K562 (cell line): ENCODE data around the gene CERS6. TPM values are rescaled to one million over a fixed set of nuclear protein-coding genes. Genes with fewer than 3 reads are reported as not detected.
A peak's percentile ranks its signal among the peaks of the same experiment; 100 is the strongest.

Source experiments
- ATAC-seq: fragments of 200-7000 bp; cut with Tn5 transposase; 3 replicates; pipeline ENCODE4 v1.9.1; 2020; ENCODE audit warnings: moderate library complexity
- BruUV-seq: library from RNA; stranded (reverse); fragments of 400-500 nt; replicated peaks from 2 replicates; lab custom pipeline; 2021; lab: Mats Ljungman, UMichigan
- CTCF ChIA-PET: fragments of 300-600 bp; formaldehyde crosslinking; extraction: SDS; loops from one replicate; lab custom pipeline; 2021; ENCODE audit warnings: low intra/inter-chr PET ratio; lab: Yijun Ruan, JAX
- POLR2A ChIA-PET: fragments of 300-600, 350-650 bp; sonication (Branson Sonifier 250); formaldehyde crosslinking; extraction: SDS; loops from one replicate; lab custom pipeline; 2021; ENCODE audit warnings: antibody characterized with exemption, inconsistent platforms; lab: Yijun Ruan, JAX
- DNase-seq, 4 experiments: peaks; one replicate each; pipeline versions ENCODE4 v3.0.0 to v3.0.0-alpha.2; 2011 to 2018; ENCODE audit warnings: low spot score in 3 of 4, mixed read lengths in 3 of 4; ENCODE audit errors: extremely low read depth in 1 of 4
- FAIRE-seq: peaks from 2 replicates; lab custom pipeline; 2011; peaks lifted over from hg19 to GRCh38; lab: Jason Lieb, UNC
- H2AFZ ChIP-seq: 2 replicates; pipeline ENCODE4 v1.6.0; 2011; ENCODE audit warnings: low read depth, low read length, control low read depth, inconsistent platforms
- H3K27ac ChIP-seq: fragments of 200-600 bp; 3 replicates; pipeline ENCODE4 v1.8.0; 2011; ENCODE audit warnings: low read depth, mild to moderate bottlenecking, control low read depth, inconsistent platforms, low read length, moderate library complexity, mixed read lengths; ENCODE audit errors: extremely low read depth
- H3K27me3 ChIP-seq, 2 experiments: fragments of 300-600 bp in 1 of 2; 2 replicates in 1 of 2; 3 replicates in 1 of 2; pipeline versions ENCODE4 v1.6.0 to v1.8.0; 2011; ENCODE audit warnings: inconsistent platforms in 2 of 2, low read length in 2 of 2, mild to moderate bottlenecking in 1 of 2, mixed read lengths in 1 of 2, moderate library complexity in 1 of 2; ENCODE audit not compliant: control insufficient read depth in 2 of 2, insufficient read depth in 2 of 2
- H3K36me3 ChIP-seq: fragments of 300-600 bp; 3 replicates; pipeline ENCODE4 v1.8.0; 2011; ENCODE audit warnings: mild to moderate bottlenecking, low read length, inconsistent platforms; ENCODE audit not compliant: control insufficient read depth, insufficient read depth
- H3K4me1 ChIP-seq, 2 experiments: fragments of 200-600 bp in 1 of 2; replicated peaks in 1 of 2; 2 replicates in 1 of 2; 3 replicates in 1 of 2; pipeline versions ENCODE4 v1.5.1 to v1.8.0; 2011; ENCODE audit warnings: inconsistent platforms in 2 of 2, low read length in 2 of 2, mild to moderate bottlenecking in 1 of 2, mixed read lengths in 1 of 2, moderate library complexity in 1 of 2; ENCODE audit not compliant: control insufficient read depth in 2 of 2, insufficient read depth in 2 of 2
- H3K4me2 ChIP-seq: 2 replicates; pipeline ENCODE4 v1.6.1; 2011; ENCODE audit warnings: low read length, control low read depth, inconsistent platforms, mixed read lengths; ENCODE audit not compliant: insufficient read depth
- H3K4me3 ChIP-seq: fragments of 200-600 bp; sonication (generic), shearing (Covaris generic); 2 replicates; pipeline ENCODE4 v1.5.1; 2016; ENCODE audit warnings: control low read depth, inconsistent platforms
- H3K79me2 ChIP-seq: fragments of 200-600 bp; 3 replicates; pipeline ENCODE4 v1.8.0; 2011; ENCODE audit warnings: low read length, inconsistent platforms; ENCODE audit not compliant: control insufficient read depth, insufficient read depth
- H3K9ac ChIP-seq, 2 experiments: 2 replicates each; pipeline versions ENCODE4 v1.6.0 to v1.6.1; 2011; ENCODE audit warnings: low read depth in 2 of 2, low read length in 2 of 2, control low read depth in 1 of 2, inconsistent platforms in 1 of 2, mild to moderate bottlenecking in 1 of 2, mixed read lengths in 1 of 2; ENCODE audit not compliant: insufficient read depth in 1 of 2
- H3K9me1 ChIP-seq: one replicate; pipeline ENCODE4 v1.6.0; 2011; ENCODE audit warnings: inconsistent platforms, mild to moderate bottlenecking, low read length, moderate library complexity; ENCODE audit not compliant: control insufficient read depth, insufficient read depth
- H3K9me3 ChIP-seq: replicated peaks from 2 replicates; pipeline ENCODE4 v1.5.1; 2011; ENCODE audit warnings: low read depth, low read length, inconsistent platforms; ENCODE audit not compliant: control insufficient read depth, insufficient read depth
- H4K20me1 ChIP-seq: replicated peaks from 2 replicates; pipeline ENCODE4 v1.6.1; 2011; ENCODE audit warnings: low read length, inconsistent platforms, mixed read lengths; ENCODE audit not compliant: control insufficient read depth, insufficient read depth
- PKNOX1 ChIP-seq: fragments of 450-650 bp; IDR thresholded peaks from 2 replicates; pipeline ENCODE4 v1.6.1; 2016
- SMC3 ChIP-seq: conservative IDR thresholded peaks from 2 replicates; pipeline ENCODE4 v1.6.1; 2011; ENCODE audit warnings: low read depth, low read length, improper control_type of control experiment; ENCODE audit not compliant: insufficient read depth
- TAF15 ChIP-seq: fragments of 200-400 bp; formaldehyde crosslinking; IDR thresholded peaks from 2 replicates; pipeline ENCODE4 v1.6.1; 2017; ENCODE audit warnings: mild to moderate bottlenecking, low read depth, low read length, moderate library complexity
- ZNF696 ChIP-seq: fragments of 250-450 bp; sonication (Bioruptor Pico); conservative IDR thresholded peaks from 2 replicates; pipeline ENCODE4 v1.4.0; 2020; ENCODE audit warnings: mild to moderate bottlenecking, moderate library complexity
- WGBS: fragments of 100-300 bp; shearing (Covaris generic); methylation state at CpG from one replicate; pipeline ENCODE4 v1.1.6; 2016; ENCODE audit warnings: low coverage, mixed read lengths; ENCODE audit not compliant: insufficient coverage; ENCODE audit errors: missing lambda C conversion rate; 5-methylcytosine and 5-hydroxymethylcytosine counted together
- in situ Hi-C: fragments of 300-500 bp; cut with MboI; formaldehyde crosslinking; loops from 4 replicates; pipeline ENCODE4 v1.15.0; 2018; ENCODE audit warnings: inconsistent platforms, mixed read lengths
- intact Hi-C: fragments of 100-400 bp; cut with micrococcal nuclease; formaldehyde crosslinking; loops from 2 replicates; pipeline ENCODE4 v1.14.2; 2022
- polyA plus RNA-seq, 8 experiments: library from polyadenylated mRNA; depleted of rRNA in 4 of 8; stranded (reverse) in 5 of 8; unstranded in 3 of 8; fragments of >200 nt; fragmentation: Nextera tagmentation in 2 of 8; fragmentation: Illumina TruSeq in 1 of 8; extraction: Ambion mirVana in 2 of 8; extraction: Trizol in 1 of 8; gene quantifications; 2 replicates each; pipeline versions ENCODE4 v1.2.1 to v1.2.3, GENCODE V29; 2011 to 2014; ENCODE audit warnings: inconsistent platforms in 1 of 8, missing spikeins in 1 of 8
- total RNA-seq, 7 experiments: library from RNA; depleted of rRNA in 6 of 7; stranded (reverse); fragments of >200 nt in 6 of 7; fragmentation: Illumina TruSeq in 2 of 7; extraction: Trizol in 2 of 7; gene quantifications; 2 replicates each; pipeline versions ENCODE4 v1.2.1 to v1.2.3, GENCODE V29; 2011 to 2021; ENCODE audit warnings: low replicate concordance in 1 of 7

CERS6 gene
- total and polyA plus RNA-seq, 9 of the 15 experiments (the other 6 are each of a cell fraction or from before 2014, with no cell fraction given), result 1.6 to 13.6 (median 11.4) TPM

- Histone ChIP-seq H3K27me3 (no peaks in the 10 kb centered on the region), H3K4me3 (peak overlapping the region; percentile 73; the same call in 1 of the 2 replicates), H3K36me3 (no peaks in the 10 kb centered on the region), H3K9me1 (no peaks in the 10 kb centered on the region), H3K79me2 (peaks cover 60% of the 10 kb centered on the region), H3K4me1 (peaks cover 10 to 19% of the 10 kb centered on the region in 2 experiments; a peak in 3 of 5 replicates), H3K9ac (no peak overlapping the region), H4K20me1 (no peaks in the 10 kb centered on the region), H2AFZ (no peak overlapping the region), H3K27ac (no peak overlapping the region), H3K9me3 (no peaks in the 10 kb centered on the region)
- CTCF ChIA-PET, result no interaction called here
- 20% methylated on average over 1 of the region's 1 CpG for WGBS
- POLR2A ChIA-PET, result interaction anchor here (0.6 kb wide), 1 partner anchor 17 kb away, joined by 4 read pairs; no protein-coding TSS in a partner anchor
- in situ Hi-C loops, result no loop called here
- DNase-seq (no peak), FAIRE-seq (no peak)
- intact Hi-C loops, result no loop called here
- no TSS peak for BruUV-seq
- no peak for TF ChIP-seq SMC3
- no peak for TF ChIP-seq TAF15
- TF ChIP-seq, all 486 proteins: peak for 0
- peak overlapping the region; percentile 89; the same call in 1 of the 2 replicates for H3K4me2 ChIP-seq
- ATAC-seq, result no peak
Measured at GRCh38 chr2:168458139-168458538, 2.1 kb downstream of the CERS6 start.

- peaks cover 10 to 19% of the 10 kb centered on the region in 2 experiments; a peak in 3 of 5 replicates for H3K4me1 ChIP-seq
- in situ Hi-C loops (no loop called here), intact Hi-C loops (no loop called here)
- H3K36me3 ChIP-seq, result no peaks in the 10 kb centered on the region
- no peaks in the 10 kb centered on the region for H3K9me1 ChIP-seq
- TF ChIP-seq ZNF696 (CRISPR knock-in tag) (no peak), PKNOX1 (peak; percentile 15; the same call in 1 of the 2 replicates)
- TF ChIP-seq, all 486 proteins: peak for 1
- FAIRE-seq (no peak), DNase-seq (no peak), ATAC-seq (no peak)
- Histone ChIP-seq H3K9ac (no peak overlapping the region), H3K79me2 (peaks cover 66% of the 10 kb centered on the region), H2AFZ (no peak overlapping the region), H3K27me3 (no peaks in the 10 kb centered on the region), H3K27ac (no peak overlapping the region), H4K20me1 (no peaks in the 10 kb centered on the region), H3K4me2 (no peak overlapping the region), H3K9me3 (no peaks in the 10 kb centered on the region), H3K4me3 (no peak overlapping the region)
- WGBS, result 50% methylated on average over 4 of the region's 4 CpGs
- BruUV-seq, result no TSS peak
- ChIA-PET CTCF (no interaction called here), POLR2A (no interaction called here)
Measured at GRCh38 chr2:168459256-168459655, 3.2 kb downstream of the CERS6 start.
